Stomach smooth muscle (tissue), 2 donors: ENCODE measurements around the gene TRAK2.
"Not testable (repeated sequence)": the region's sequence is repeated elsewhere in the genome, so short reads cannot be mapped to it uniquely, and the experiment has no call there.

Source experiments
- H3K27ac ChIP-seq: one replicate; pipeline ENCODE4 v1.7.0; 2013; ENCODE audit warnings: mild to moderate bottlenecking, low read length, inconsistent platforms
- H3K27me3 ChIP-seq, 2 donors: one replicate each; pipeline ENCODE4 v1.7.0; 2013; ENCODE audit warnings: low read length in 2 of 2; ENCODE audit not compliant: insufficient read depth in 2 of 2, control insufficient read depth in 1 of 2
- H3K36me3 ChIP-seq, 2 donors: one replicate each; pipeline ENCODE4 v1.7.0; 2013; ENCODE audit warnings: low read length in 2 of 2; ENCODE audit not compliant: control insufficient read depth in 2 of 2, insufficient read depth in 2 of 2
- H3K4me1 ChIP-seq: one replicate; pipeline ENCODE4 v1.7.0; 2013; ENCODE audit warnings: low read length; ENCODE audit not compliant: control insufficient read depth, insufficient read depth
- H3K4me3 ChIP-seq, 2 donors: one replicate each; pipeline ENCODE4 v1.7.0; 2013; ENCODE audit warnings: low read length in 2 of 2
- H3K9ac ChIP-seq, 2 donors: one replicate each; pipeline ENCODE4 v1.7.0; 2013; ENCODE audit warnings: low read length in 2 of 2, mild to moderate bottlenecking in 1 of 2
- H3K9me3 ChIP-seq, 2 donors: one replicate each; pipeline ENCODE4 v1.7.0; 2013; ENCODE audit warnings: low read length in 2 of 2; ENCODE audit not compliant: control insufficient read depth in 2 of 2
- donor health status: healthy.
- donor health status: Pancreatic carcinoma.

TRAK2 gene

GRCh38 chr2:201448701-201449100 is 2.6 kb downstream of the TRAK2 start:
- H3K4me3 ChIP-seq: no peak overlapping the region
- H3K9ac ChIP-seq: no peak overlapping the region
- H3K27me3 ChIP-seq: no peaks in the 10 kb centered on the region
- no peaks in the 10 kb centered on the region for H3K36me3 ChIP-seq
- no peaks in the 10 kb centered on the region for H3K9me3 ChIP-seq
- H3K27ac ChIP-seq: no peak overlapping the region
- H3K4me1 ChIP-seq: peaks cover 5% of the 10 kb centered on the region

GRCh38 chr2:201448061-201448460 is 3.2 kb downstream of the TRAK2 start:
- H3K36me3 ChIP-seq: no peaks in the 10 kb centered on the region
- no peak overlapping the region for H3K9ac ChIP-seq
- no peaks in the 10 kb centered on the region for H3K27me3 ChIP-seq
- no peaks in the 10 kb centered on the region for H3K9me3 ChIP-seq
- H3K4me3 ChIP-seq: no peak overlapping the region
- H3K4me1 ChIP-seq: peaks cover 5% of the 10 kb centered on the region
- no peak overlapping the region for H3K27ac ChIP-seq

- Histone ChIP-seq H3K9me3 (no peaks in the 10 kb centered on the region), H3K27ac (no peak overlapping the region), H3K4me3 (no peak overlapping the region), H3K4me1 (peaks cover under 1% of the 10 kb centered on the region), H3K36me3 (no peaks in the 10 kb centered on the region), H3K27me3 (no peaks in the 10 kb centered on the region), H3K9ac (no peak overlapping the region)
These were observed 4.2 kb downstream of the TRAK2 start for GRCh38 chr2:201447086-201447485.

GRCh38 chr2:201444746-201445465 is 6.4 kb downstream of the TRAK2 start:
- Histone ChIP-seq H3K4me3 (no peak overlapping the region), H3K27ac (no peak overlapping the region), H3K9me3 (no peaks in the 10 kb centered on the region), H3K36me3 (no peaks in the 10 kb centered on the region), H3K4me1 (no peaks in the 10 kb centered on the region), H3K9ac (no peak overlapping the region), H3K27me3 (no peaks in the 10 kb centered on the region)

- no peak overlapping the region for H3K9ac ChIP-seq
- H3K4me1 ChIP-seq: no peaks in the 10 kb centered on the region
- no peak overlapping the region for H3K27ac ChIP-seq
- no peaks in the 10 kb centered on the region for H3K27me3 ChIP-seq
- no peaks in the 10 kb centered on the region for H3K9me3 ChIP-seq
- H3K4me3 ChIP-seq: no peak overlapping the region
- no peaks in the 10 kb centered on the region for H3K36me3 ChIP-seq
These were observed 9.8 kb downstream of the TRAK2 start for GRCh38 chr2:201441409-201441808.

- H3K27ac ChIP-seq: no peak overlapping the region
- H3K4me3 ChIP-seq: no peak overlapping the region
- no peaks in the 10 kb centered on the region for H3K27me3 ChIP-seq
- H3K9me3 ChIP-seq: no peaks in the 10 kb centered on the region
- H3K4me1 ChIP-seq: no peaks in the 10 kb centered on the region
- no peak overlapping the region for H3K9ac ChIP-seq
- no peaks in the 10 kb centered on the region for H3K36me3 ChIP-seq
These were observed 11.1 kb downstream of the TRAK2 start for GRCh38 chr2:201440182-201440581.

GRCh38 chr2:201439336-201439922 is 11.8 kb downstream of the TRAK2 start:
- not testable (repeated sequence) for H3K36me3 ChIP-seq, H3K4me1 ChIP-seq, H3K27ac ChIP-seq, H3K9me3 ChIP-seq, H3K27me3 ChIP-seq, H3K4me3 ChIP-seq, H3K9ac ChIP-seq

- H3K36me3 ChIP-seq: no peaks in the 10 kb centered on the region
- no peak overlapping the region for H3K27ac ChIP-seq
- no peaks in the 10 kb centered on the region for H3K9me3 ChIP-seq
- H3K4me1 ChIP-seq: no peaks in the 10 kb centered on the region
- H3K9ac ChIP-seq: no peak overlapping the region
- no peaks in the 10 kb centered on the region for H3K27me3 ChIP-seq
- no peak overlapping the region for H3K4me3 ChIP-seq
These were observed 15.1 kb downstream of the TRAK2 start for GRCh38 chr2:201436141-201436540.

GRCh38 chr2:201433394-201433995 is 17.8 kb downstream of the TRAK2 start:
- peak overlapping the region; percentile 6 for H3K27ac ChIP-seq
- no peaks in the 10 kb centered on the region for H3K9me3 ChIP-seq

GRCh38 chr2:201432621-201433393 is 18.5 kb downstream of the TRAK2 start:
- H3K27ac ChIP-seq: no peak overlapping the region
- no peaks in the 10 kb centered on the region for H3K9me3 ChIP-seq
- H3K4me1 ChIP-seq: no peaks in the 10 kb centered on the region
- H3K9ac ChIP-seq: peak overlapping the region in 1 of 2 donors; percentile 10
- H3K4me3 ChIP-seq: peak overlapping the region; percentile 25 to 36
- H3K36me3 ChIP-seq: no peaks in the 10 kb centered on the region
- no peaks in the 10 kb centered on the region for H3K27me3 ChIP-seq

More at GRCh38 chr2:201433394-201433995, 17.8 kb downstream of the TRAK2 start:
- Histone ChIP-seq H3K4me3 (peak overlapping the region; percentile 25 to 36), H3K36me3 (no peaks in the 10 kb centered on the region), H3K27me3 (no peaks in the 10 kb centered on the region), H3K4me1 (no peaks in the 10 kb centered on the region), H3K9ac (no peak overlapping the region)
